Inflammatory macrophage (primary cell): ENCODE results near the gene UBXN1.
"Not testable (repeated sequence)": the region's sequence is repeated elsewhere in the genome, so short reads cannot be mapped to it uniquely, and the experiment has no call there.

Experiments
- DNase-seq, 2 donors: peaks; one replicate each; pipeline ENCODE4 v3.0.0-alpha.2; 2020 to 2022

Gene UBXN1

DNA sequence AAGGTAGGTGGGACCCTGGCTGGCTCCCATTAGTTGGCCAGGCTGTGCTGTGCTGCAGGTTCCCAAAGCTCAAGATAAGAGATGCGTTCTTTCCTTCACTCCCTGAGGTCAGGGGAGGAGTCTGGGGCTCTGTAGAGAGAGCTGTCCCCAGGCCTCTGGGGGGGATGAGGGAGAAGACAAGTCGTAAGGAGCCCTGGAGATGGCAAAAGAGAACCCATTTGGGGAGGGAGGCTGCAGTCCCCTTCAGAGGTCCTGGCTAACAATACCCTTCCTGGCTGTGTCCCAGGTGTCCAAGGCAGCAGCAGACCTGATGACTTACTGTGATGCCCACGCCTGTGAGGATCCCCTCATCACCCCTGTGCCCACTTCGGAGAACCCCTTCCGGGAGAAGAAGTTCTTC lies 29.5 kb upstream of the UBXN1 start:
- DNase-seq: no peak

DNA sequence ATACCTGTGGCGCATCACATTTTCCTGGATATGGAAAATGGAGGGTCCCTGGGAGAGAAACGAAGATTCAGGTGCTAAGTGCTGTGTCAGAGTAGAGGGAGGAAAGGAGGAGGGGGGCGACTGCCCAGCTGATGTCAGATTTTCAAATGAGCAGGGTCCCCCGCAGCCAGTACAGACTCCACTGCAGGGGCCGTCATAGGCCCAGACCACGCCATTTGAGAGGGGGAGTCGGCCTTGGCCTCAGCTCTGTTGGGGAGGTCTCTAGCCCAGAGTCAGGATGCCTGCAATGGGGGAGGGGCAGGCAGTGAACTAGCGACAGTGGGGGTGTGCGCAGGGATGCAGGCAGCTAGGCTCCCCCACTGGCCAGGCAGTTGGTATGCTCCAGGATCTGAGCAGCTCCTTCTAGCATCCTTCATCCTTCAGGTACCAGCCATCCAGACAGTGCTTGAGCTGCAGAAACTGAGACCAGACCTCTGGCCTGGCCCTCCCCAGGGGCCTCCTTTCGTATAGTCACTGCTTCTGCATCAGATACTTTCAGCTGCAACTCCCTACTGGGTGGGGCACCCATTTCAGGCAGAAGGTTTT lies 28.5 kb upstream of the UBXN1 start, which contains the start of the genes BSCL2 and GNG3:
Gene BSCL2 (minus strand): TSS at position 148 of the 585 bp plus-strand sequence. CDS start 229 bp downstream, outside the sequence.
Gene GNG3 (plus strand): TSS at position 400 of the 585 bp plus-strand sequence. CDS start 620 bp downstream, outside the sequence.
- no peak for DNase-seq

- no peak for DNase-seq
These were observed 28.0 kb upstream of the UBXN1 start for GRCh38 chr11:62706850-62707247.

GRCh38 chr11:62705880-62706849 lies 27.3 kb upstream of the UBXN1 start:
- peak; percentile 94 to 96 for DNase-seq

GRCh38 chr11:62705413-62705812 lies 26.5 kb upstream of the UBXN1 start:
- DNase-seq: peak in 1 of 2 donors; percentile 22

- peak; percentile 44 to 59 for DNase-seq
These were observed 25.0 kb upstream of the UBXN1 start for GRCh38 chr11:62703921-62704320.

DNA sequence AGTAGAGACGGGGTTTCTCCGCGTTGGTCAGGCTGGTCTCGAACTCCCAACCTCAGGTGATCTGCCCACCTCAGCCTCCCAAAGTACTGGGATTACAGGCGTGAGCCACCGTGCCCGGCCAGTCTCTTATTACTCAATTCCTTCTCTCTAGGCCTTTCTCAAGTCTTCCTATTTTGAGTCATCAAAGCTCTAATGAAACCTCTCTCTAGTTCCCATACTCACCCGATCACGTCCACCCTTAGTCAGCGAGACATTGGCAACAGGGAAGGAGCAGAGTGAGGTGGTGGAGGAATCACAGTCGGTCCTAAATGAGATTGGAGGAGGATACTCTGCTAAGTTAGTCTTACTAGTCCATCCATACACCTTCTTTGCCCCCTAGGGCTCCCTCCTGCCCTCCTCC lies 23.4 kb upstream of the UBXN1 start:
- peak; percentile 80 to 91 for DNase-seq

- peak; percentile 77 to 78 for DNase-seq
These were observed 15.7 kb upstream of the UBXN1 start for GRCh38 chr11:62694455-62695167.

DNA sequence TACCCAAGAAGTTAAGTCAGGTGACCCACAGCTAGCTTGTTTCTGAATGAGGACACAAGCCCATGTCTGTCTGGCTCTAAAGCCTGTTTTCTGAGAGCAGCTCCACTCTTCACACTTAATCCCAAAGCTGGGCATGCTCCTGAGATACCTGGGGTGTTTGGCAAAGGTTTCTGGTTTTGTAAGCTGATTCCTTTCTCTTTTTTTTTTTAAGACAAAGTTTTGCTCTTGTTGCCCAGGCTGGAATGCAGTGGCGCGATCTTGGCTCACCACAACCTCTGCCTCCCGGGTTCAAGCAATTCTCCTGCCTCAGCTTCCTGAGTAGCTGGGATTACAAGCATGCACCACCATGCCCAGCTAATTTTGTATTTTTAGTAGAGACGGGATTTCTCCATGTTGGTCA lies 14.8 kb upstream of the UBXN1 start:
- DNase-seq: not testable (repeated sequence)

GRCh38 chr11:62689421-62690183 lies 10.7 kb upstream of the UBXN1 start, which contains the start of gene LRRN4CL:
Gene LRRN4CL, minus strand, starts transcription at chr11:62689530. Its CDS starts 1,022 bp downstream, at chr11:62688508.
- no peak for DNase-seq

DNA sequence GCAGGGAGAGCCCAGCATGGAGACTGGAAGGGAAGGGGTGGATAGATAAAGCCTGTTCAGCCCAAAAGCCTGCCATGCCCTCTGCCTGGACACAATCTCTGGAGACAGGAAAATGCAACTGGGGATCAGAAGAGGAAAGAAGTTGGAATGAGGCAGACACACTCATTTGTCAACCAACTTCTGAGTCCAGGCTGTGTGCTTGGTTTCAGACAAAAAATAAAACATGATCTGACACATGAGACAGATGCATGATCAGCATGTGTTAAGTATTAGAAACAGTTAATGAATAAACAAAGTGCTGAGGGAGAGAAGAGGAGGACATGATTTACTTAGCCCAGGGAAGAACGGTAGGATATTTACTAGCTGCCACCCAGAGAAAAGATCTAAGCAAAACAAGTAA lies 9.6 kb upstream of the UBXN1 start:
- no peak for DNase-seq

- no peak for DNase-seq
These were observed 8.9 kb upstream of the UBXN1 start for GRCh38 chr11:62687508-62688396.

GRCh38 chr11:62682518-62682917 lies 3.6 kb upstream of the UBXN1 start:
- no peak for DNase-seq

DNA sequence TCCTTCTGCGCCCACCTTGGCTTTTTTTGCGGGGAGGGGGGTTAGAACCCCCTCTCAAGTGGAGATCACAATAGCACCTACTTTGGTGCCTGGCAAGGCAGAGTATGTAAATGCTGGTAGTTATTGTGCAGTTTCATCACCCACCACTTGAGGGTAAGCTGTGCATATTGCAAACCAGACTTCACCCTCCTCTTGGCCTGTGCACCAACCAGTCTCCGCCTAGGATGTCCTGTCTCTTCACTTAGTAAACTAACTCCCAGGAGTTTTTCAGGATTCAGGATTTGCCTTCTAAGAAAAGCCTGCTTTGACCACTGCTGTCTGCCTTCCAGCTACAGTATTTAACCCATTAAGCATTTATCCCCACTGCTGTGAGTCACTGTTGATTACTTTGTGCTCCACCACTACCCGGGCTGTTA lies 2.0 kb upstream of the UBXN1 start:
- DNase-seq: peak; percentile 67 to 71

GRCh38 chr11:62678433-62678769 lies 472 bp downstream of the UBXN1 start:
- no peak for DNase-seq

- no peak for DNase-seq
These were observed 1.2 kb downstream of the UBXN1 start for GRCh38 chr11:62677714-62678113.

- DNase-seq: no peak
These were observed 1.7 kb downstream of the UBXN1 start for GRCh38 chr11:62677156-62677555.

GRCh38 chr11:62676698-62677097 lies 2.2 kb downstream of the UBXN1 start:
- DNase-seq: no peak

GRCh38 chr11:62675415-62675814 lies 3.5 kb downstream of the UBXN1 start:
- DNase-seq: not testable (repeated sequence)

DNA sequence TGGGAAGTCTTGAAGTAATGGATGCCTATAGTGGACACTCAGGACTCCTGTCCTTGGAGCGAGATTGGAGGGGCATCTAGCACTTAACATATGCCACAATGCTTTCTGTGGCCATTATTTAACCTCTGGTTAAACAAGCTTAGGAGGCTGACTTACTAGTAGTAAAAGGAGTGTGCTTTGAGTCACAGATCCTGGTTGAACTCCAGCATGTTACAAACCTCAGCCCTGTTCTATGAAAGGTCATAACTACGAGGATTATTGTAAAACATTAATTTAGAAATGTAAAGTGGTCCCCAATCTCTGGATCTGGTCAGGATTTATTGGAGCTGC lies 5.7 kb downstream of the UBXN1 start:
- no peak for DNase-seq
